GM18498 (cell line): ENCODE measurements around the gene HEPN1.

ENCODE experiments used
- ATAC-seq: cut with Tn5 transposase; IDR thresholded peaks from one replicate; pipeline ENCODE4 v1.9.1; 2021; ENCODE audit warnings: mild to moderate bottlenecking, moderate library complexity; ENCODE audit not compliant: unreplicated experiment

Gene HEPN1

GRCh38 chr11:124884869-124885479 lies 34.1 kb upstream of the HEPN1 start:
- ATAC-seq, result no peak

GRCh38 chr11:124886476-124886875 lies 32.6 kb upstream of the HEPN1 start:
- no peak for ATAC-seq

GRCh38 chr11:124886978-124887666 lies 31.9 kb upstream of the HEPN1 start:
- ATAC-seq, result no peak

GRCh38 chr11:124887667-124888013 lies 31.4 kb upstream of the HEPN1 start:
- no peak for ATAC-seq

GRCh38 chr11:124889191-124890091 lies 29.6 kb upstream of the HEPN1 start:
- no peak for ATAC-seq

- no peak for ATAC-seq
Observed at GRCh38 chr11:124890151-124890550, 28.9 kb upstream of the HEPN1 start.

GRCh38 chr11:124890683-124891372 lies 28.2 kb upstream of the HEPN1 start:
- ATAC-seq, result no peak

- ATAC-seq, result no peak
Observed at GRCh38 chr11:124891373-124891861, 27.6 kb upstream of the HEPN1 start.

- ATAC-seq, result no peak
Observed at GRCh38 chr11:124892146-124892545, 26.9 kb upstream of the HEPN1 start.

- ATAC-seq, result no peak
Observed at GRCh38 chr11:124892750-124893454, 26.1 kb upstream of the HEPN1 start.

- ATAC-seq, result no peak
Observed at GRCh38 chr11:124893781-124894401, 25.2 kb upstream of the HEPN1 start.

GRCh38 chr11:124894606-124895430 lies 24.2 kb upstream of the HEPN1 start:
- ATAC-seq, result no peak

GRCh38 chr11:124895471-124895971 lies 23.5 kb upstream of the HEPN1 start:
- ATAC-seq, result no peak

- ATAC-seq, result no peak
Observed at GRCh38 chr11:124896071-124896750, 22.8 kb upstream of the HEPN1 start.

GRCh38 chr11:124896821-124897391 lies 22.1 kb upstream of the HEPN1 start:
- ATAC-seq, result no peak

- no peak for ATAC-seq
Observed at GRCh38 chr11:124897674-124898262, 21.3 kb upstream of the HEPN1 start, which contains the start of gene ROBO4. Gene ROBO4, minus strand, starts transcription at chr11:124897865. Its CDS starts 70 bp downstream, at chr11:124897795.

GRCh38 chr11:124898263-124898680 lies 20.8 kb upstream of the HEPN1 start:
- no peak for ATAC-seq
